CD4-positive, alpha-beta T cell (primary cell): ENCODE results near the gene SYTL2. TPM values are rescaled to one million over a fixed set of nuclear protein-coding genes. Genes with fewer than 3 reads are reported as not detected.

Source experiments
- ATAC-seq: fragments of 200-7000 bp; cut with Tn5 transposase; one replicate; pipeline ENCODE4 v1.10.0; 2022; ENCODE audit warnings: mild to moderate bottlenecking; ENCODE audit not compliant: poor library complexity
- CTCF ChIA-PET: fragments of 350-600 bp; sonication (Branson Sonifier 250); formaldehyde crosslinking; loops from one replicate; lab custom pipeline; 2021; ENCODE audit warnings: antibody characterized with exemption, inconsistent platforms; lab: Charles Lee
- POLR2A ChIA-PET: fragments of 350-600 bp; sonication (Branson Sonifier 250); formaldehyde crosslinking; loops from one replicate; lab custom pipeline; 2021; ENCODE audit warnings: antibody characterized with exemption, inconsistent platforms; lab: Charles Lee
- DNase-seq, 14 experiments: peaks; one replicate each; pipeline ENCODE4 v3.0.0-alpha.2; 2013 to 2020; ENCODE audit warnings: mixed read lengths in 2 of 14
- H3K27ac ChIP-seq, 2 donors: one replicate each; pipeline versions ENCODE4 v1.5.1 to v1.7.0; 2013; ENCODE audit warnings: low read length in 2 of 2, low read depth in 1 of 2, mild to moderate bottlenecking in 1 of 2
- H3K27me3 ChIP-seq, 2 experiments: 1 replicate in 1 of 2; 2 replicates in 1 of 2; pipeline versions ENCODE4 v1.6.1 to v1.7.0; 2013; ENCODE audit warnings: low read length in 2 of 2, control low read depth in 1 of 2, mild to moderate bottlenecking in 1 of 2, moderate library complexity in 1 of 2; ENCODE audit not compliant: insufficient read depth in 2 of 2, control insufficient read depth in 1 of 2
- H3K36me3 ChIP-seq: one replicate; pipeline ENCODE4 v1.6.1; 2013; ENCODE audit warnings: low read length, control low read depth; ENCODE audit not compliant: insufficient read depth
- H3K4me1 ChIP-seq: one replicate; pipeline ENCODE4 v1.6.1; 2013; ENCODE audit warnings: low read length, control low read depth; ENCODE audit not compliant: insufficient read depth
- H3K4me3 ChIP-seq: one replicate; pipeline ENCODE4 v1.5.1; 2013; ENCODE audit warnings: mild to moderate bottlenecking, low read length, moderate library complexity
- H3K9me3 ChIP-seq, 2 experiments: 1 replicate in 1 of 2; 2 replicates in 1 of 2; pipeline versions ENCODE4 v1.6.1 to v1.7.0; 2013; ENCODE audit warnings: low read length in 2 of 2, mild to moderate bottlenecking in 2 of 2, control low read depth in 1 of 2, moderate library complexity in 1 of 2; ENCODE audit not compliant: control insufficient read depth in 1 of 2, insufficient read depth in 1 of 2
- H3K27ac Mint-ChIP-seq: one replicate; pipeline ENCODE4 v1.8.0; 2020; ENCODE audit warnings: mixed read lengths
- H3K27me3 Mint-ChIP-seq: one replicate; pipeline ENCODE4 v1.8.0; 2021; ENCODE audit warnings: mixed read lengths
- H3K36me3 Mint-ChIP-seq: one replicate; pipeline ENCODE4 v1.8.0; 2021; ENCODE audit warnings: low read depth, mixed read lengths
- H3K4me1 Mint-ChIP-seq: one replicate; pipeline ENCODE4 v1.8.0; 2021; ENCODE audit warnings: low read depth, mixed read lengths
- H3K4me3 Mint-ChIP-seq: one replicate; pipeline ENCODE4 v1.8.0; 2020; ENCODE audit warnings: mild to moderate bottlenecking, mixed read lengths
- H3K9me3 Mint-ChIP-seq: one replicate; pipeline ENCODE4 v1.8.0; 2020; ENCODE audit warnings: mixed read lengths
- CTCF ChIP-seq: fragments of 200-600 bp; IDR thresholded peaks from one replicate; pipeline ENCODE4 v1.8.0; 2022; ENCODE audit warnings: antibody characterized with exemption, mild to moderate bottlenecking
- intact Hi-C, 2 experiments: fragments of 100-400 bp; cut with DNase I in 1 of 2; cut with micrococcal nuclease in 1 of 2; formaldehyde crosslinking; loops; one replicate each; pipeline versions ENCODE4 v1.15.1 to v1.9.0; 2023 to 2025; cut with DNase I, micrococcal nuclease
- total RNA-seq, 174 experiments: library from RNA in 2 of 174; stranded (reverse) in 2 of 174; gene quantifications; one replicate each; pipeline ENCODE4 v1.2.3 and lab custom pipeline; 2021 to 2026

The SYTL2 gene
- total RNA-seq, 2 experiments from 2014 or later: 35.4 to 36.7 TPM

GRCh38 chr11:85718991-85719807 lies 91.7 kb downstream of the SYTL2 start:
- Mint-ChIP-seq H3K4me1 (no peaks in the 10 kb centered on the region), H3K36me3 (peaks cover 14% of the 10 kb centered on the region), H3K9me3 (no peaks in the 10 kb centered on the region), H3K27ac (no peak overlapping the region), H3K4me3 (no peak overlapping the region), H3K27me3 (no peaks in the 10 kb centered on the region)
- intact Hi-C loops: no loop called here
- no peaks in the 10 kb centered on the region for H3K4me1 ChIP-seq
- DNase-seq: no peak
- no peak for ATAC-seq
- POLR2A ChIA-PET: no interaction called here
- TF ChIP-seq CTCF: no peak
- H3K27me3 ChIP-seq: no peaks in the 10 kb centered on the region
- no peak overlapping the region for H3K4me3 ChIP-seq
- CTCF ChIA-PET: no interaction called here
- H3K27ac ChIP-seq: no peak overlapping the region
- H3K9me3 ChIP-seq: no peaks in the 10 kb centered on the region
- peaks cover 4% of the 10 kb centered on the region for H3K36me3 ChIP-seq

- Mint-ChIP-seq H3K9me3 (no peaks in the 10 kb centered on the region), H3K27ac (no peak overlapping the region), H3K27me3 (no peaks in the 10 kb centered on the region), H3K36me3 (peaks cover 14% of the 10 kb centered on the region), H3K4me1 (no peaks in the 10 kb centered on the region), H3K4me3 (no peak overlapping the region)
- ChIA-PET CTCF (no interaction called here), POLR2A (no interaction called here)
- Histone ChIP-seq H3K4me3 (no peak overlapping the region), H3K4me1 (no peaks in the 10 kb centered on the region), H3K9me3 (no peaks in the 10 kb centered on the region), H3K27ac (no peak overlapping the region), H3K27me3 (no peaks in the 10 kb centered on the region), H3K36me3 (peaks cover 7% of the 10 kb centered on the region)
- intact Hi-C loops: no loop called here
- ATAC-seq (no peak), DNase-seq (no peak)
- no peak for TF ChIP-seq CTCF
Observed at GRCh38 chr11:85718126-85718943, 92.6 kb downstream of the SYTL2 start.

- Mint-ChIP-seq H3K27ac (no peak overlapping the region), H3K9me3 (no peaks in the 10 kb centered on the region), H3K36me3 (peaks cover 14% of the 10 kb centered on the region), H3K4me3 (no peak overlapping the region), H3K4me1 (no peaks in the 10 kb centered on the region), H3K27me3 (no peaks in the 10 kb centered on the region)
- DNase-seq: no peak
- no peaks in the 10 kb centered on the region for H3K4me1 ChIP-seq
- peaks cover 7% of the 10 kb centered on the region for H3K36me3 ChIP-seq
- no peak for TF ChIP-seq CTCF
- H3K9me3 ChIP-seq: no peaks in the 10 kb centered on the region
- POLR2A ChIA-PET: no interaction called here
- no peak for ATAC-seq
- CTCF ChIA-PET: no interaction called here
- intact Hi-C loops: no loop called here
- no peak overlapping the region for H3K27ac ChIP-seq
- no peak overlapping the region for H3K4me3 ChIP-seq
- no peaks in the 10 kb centered on the region for H3K27me3 ChIP-seq
Observed at GRCh38 chr11:85717429-85717828, 93.5 kb downstream of the SYTL2 start.
